GM12878 (cell line): ENCODE results near the gene ADCY5. TPM values are rescaled to one million over a fixed set of nuclear protein-coding genes. Genes with fewer than 3 reads are reported as not detected.

Source experiments
- ATAC-seq: fragments of 200-7000 bp; cut with Tn5 transposase; 3 replicates; pipeline ENCODE4 v1.9.1; 2020; ENCODE audit warnings: mild to moderate bottlenecking, moderate library complexity
- BruUV-seq: library from RNA; stranded (reverse); fragments of 400-500 nt; replicated peaks from 2 replicates; lab custom pipeline; 2021; lab: Mats Ljungman, UMichigan
- CTCF ChIA-PET: fragments of 300-600 bp; sonication (Branson Sonifier 250); formaldehyde crosslinking; extraction: SDS; loops from one replicate; lab custom pipeline; 2021; ENCODE audit warnings: inconsistent platforms; lab: Yijun Ruan, JAX
- POLR2A ChIA-PET: fragments of 350-600 bp; formaldehyde crosslinking; extraction: SDS; loops from one replicate; lab custom pipeline; 2021; ENCODE audit warnings: inconsistent platforms; lab: Charles Lee
- RAD21 ChIA-PET: fragments of 300-600 bp; sonication (Branson Sonifier 250); formaldehyde crosslinking; loops from one replicate; lab custom pipeline; 2023; ENCODE audit warnings: antibody characterized with exemption; ENCODE audit not compliant: unreplicated experiment; lab: Charles Lee
- SMC1A ChIA-PET: fragments of 300-600 bp; sonication (Branson Sonifier 250); formaldehyde crosslinking; loops from one replicate; lab custom pipeline; 2023; ENCODE audit not compliant: unreplicated experiment, uncharacterized antibody; lab: Charles Lee
- DNase-seq: peaks from one replicate; pipeline ENCODE4 v3.0.0-alpha.2; 2011; ENCODE audit warnings: low read depth, low spot score
- FAIRE-seq: peaks from 3 replicates; lab custom pipeline; 2011; peaks lifted over from hg19 to GRCh38; lab: Jason Lieb, UNC
- H2AFZ ChIP-seq: 2 replicates; pipeline ENCODE4 v1.6.0; 2011; ENCODE audit warnings: low read depth, low read length, control low read depth; ENCODE audit not compliant: control insufficient read depth
- H3K27ac ChIP-seq: 2 replicates; pipeline ENCODE4 v1.5.1; 2011; ENCODE audit warnings: control low read depth; ENCODE audit not compliant: control insufficient read depth, insufficient read depth
- H3K27me3 ChIP-seq, 2 experiments: replicated peaks in 1 of 2; 2 replicates each; pipeline versions ENCODE4 v1.6.0 to v1.6.1; 2011; ENCODE audit warnings: low read length in 1 of 2; ENCODE audit not compliant: control insufficient read depth in 2 of 2, insufficient read depth in 2 of 2
- H3K36me3 ChIP-seq, 2 experiments: 2 replicates each; pipeline ENCODE4 v1.5.1; 2011; ENCODE audit warnings: low read length in 1 of 2; ENCODE audit not compliant: control insufficient read depth in 2 of 2, insufficient read depth in 2 of 2
- H3K4me1 ChIP-seq: 2 replicates; pipeline ENCODE4 v1.6.1; 2011; ENCODE audit warnings: mild to moderate bottlenecking, low read length, moderate library complexity, mixed read lengths; ENCODE audit not compliant: control insufficient read depth, insufficient read depth
- H3K4me2 ChIP-seq: 2 replicates; pipeline ENCODE4 v1.6.0; 2011; ENCODE audit warnings: control low read depth; ENCODE audit not compliant: control insufficient read depth, insufficient read depth
- H3K4me3 ChIP-seq: fragments of 200-600 bp; sonication (generic); 2 replicates; pipeline ENCODE4 v1.5.1; 2016
- H3K79me2 ChIP-seq: 2 replicates; pipeline ENCODE4 v1.6.0; 2011; ENCODE audit warnings: low read length; ENCODE audit not compliant: control insufficient read depth, insufficient read depth
- H3K9ac ChIP-seq: 2 replicates; pipeline ENCODE4 v1.8.0; 2011; ENCODE audit warnings: low read length, control low read depth, mixed read lengths; ENCODE audit not compliant: control insufficient read depth, insufficient read depth
- H3K9me3 ChIP-seq: replicated peaks from 3 replicates; pipeline ENCODE4 v1.5.1; 2011; ENCODE audit warnings: mild to moderate bottlenecking, low read length; ENCODE audit not compliant: control insufficient read depth, insufficient read depth
- H4K20me1 ChIP-seq: 2 replicates; pipeline ENCODE4 v1.6.0; 2011; ENCODE audit not compliant: control insufficient read depth, insufficient read depth
- BMI1 ChIP-seq: fragments of 450-650 bp; IDR thresholded peaks from 2 replicates; pipeline ENCODE4 v1.6.1; 2016; ENCODE audit warnings: mild to moderate bottlenecking, moderate library complexity, borderline replicate concordance
- CTCF ChIP-seq, 3 experiments: IDR thresholded peaks in 2 of 3; conservative IDR thresholded peaks in 1 of 3; 2 replicates each; pipeline ENCODE4 v1.5.1; 2011; ENCODE audit warnings: low read depth in 3 of 3, low read length in 3 of 3, mild to moderate bottlenecking in 3 of 3, control low read depth in 2 of 3, moderate library complexity in 2 of 3, inconsistent platforms in 1 of 3, mixed read lengths in 1 of 3; ENCODE audit not compliant: control insufficient read depth in 2 of 3, insufficient read depth in 1 of 3; ENCODE audit errors: extremely low read depth in 1 of 3
- JUND ChIP-seq: IDR thresholded peaks from 2 replicates; pipeline ENCODE4 v1.6.1; 2012; ENCODE audit warnings: low read depth, mild to moderate bottlenecking, low read length, improper control_type of control experiment, moderate library complexity
- MTA3 ChIP-seq: IDR thresholded peaks from 2 replicates; pipeline ENCODE4 v1.6.1; 2012; ENCODE audit warnings: low read length, inconsistent platforms, borderline replicate concordance
- NFIC ChIP-seq: IDR thresholded peaks from 2 replicates; pipeline ENCODE4 v1.6.1; 2012; ENCODE audit warnings: low read depth, mild to moderate bottlenecking, inconsistent platforms, low read length, moderate library complexity
- NFYB ChIP-seq: IDR thresholded peaks from 2 replicates; pipeline ENCODE4 v1.6.1; 2011; ENCODE audit warnings: low read depth, mild to moderate bottlenecking, low read length, improper control_type of control experiment, moderate library complexity; ENCODE audit not compliant: insufficient read depth
- NR2C2 ChIP-seq: IDR thresholded peaks from 2 replicates; pipeline ENCODE4 v1.6.1; 2011; ENCODE audit warnings: borderline replicate concordance, low read depth; ENCODE audit not compliant: control insufficient read depth, insufficient read length
- RAD21 ChIP-seq: IDR thresholded peaks from 2 replicates; pipeline ENCODE4 v1.6.1; 2011; ENCODE audit warnings: mild to moderate bottlenecking, low read depth, low read length, moderate library complexity; ENCODE audit not compliant: insufficient read depth
- RB1 ChIP-seq: fragments of 450-650 bp; formaldehyde crosslinking; IDR thresholded peaks from 2 replicates; pipeline ENCODE4 v1.6.1; 2017; ENCODE audit warnings: mild to moderate bottlenecking, borderline replicate concordance
- RBBP5 ChIP-seq: fragments of 200-600 bp; sonication (generic); conservative IDR thresholded peaks from 2 replicates; pipeline ENCODE4 v1.6.1; 2016
- RELA ChIP-seq: fragments of 450-650 bp; IDR thresholded peaks from 2 replicates; pipeline ENCODE4 v1.8.0; 2014; ENCODE audit warnings: borderline replicate concordance; ENCODE audit not compliant: partially characterized antibody
- RFX5 ChIP-seq: IDR thresholded peaks from 2 replicates; pipeline ENCODE4 v1.6.1; 2011; ENCODE audit warnings: low read depth, low read length, improper control_type of control experiment
- SIN3A ChIP-seq: IDR thresholded peaks from 2 replicates; pipeline ENCODE4 v1.6.1; 2012; ENCODE audit warnings: low read depth, low read length, improper control_type of control experiment
- SIX5 ChIP-seq: IDR thresholded peaks from 2 replicates; pipeline ENCODE4 v1.6.1; 2011; ENCODE audit warnings: mild to moderate bottlenecking, low read depth, low read length, moderate library complexity; ENCODE audit not compliant: severe bottlenecking
- STAT1 ChIP-seq: fragments of 450-650 bp; conservative IDR thresholded peaks from 2 replicates; pipeline ENCODE4 v1.6.1; 2014; ENCODE audit warnings: antibody characterized with exemption, mild to moderate bottlenecking
- STAT3 ChIP-seq: IDR thresholded peaks from 2 replicates; pipeline ENCODE4 v1.6.1; 2011; ENCODE audit warnings: low read depth, low read length, improper control_type of control experiment
- TAF1 ChIP-seq: IDR thresholded peaks from 2 replicates; pipeline ENCODE4 v1.6.1; 2011; ENCODE audit warnings: mild to moderate bottlenecking, low read depth, low read length, borderline replicate concordance
- ZNF384 ChIP-seq: IDR thresholded peaks from 2 replicates; pipeline ENCODE4 v1.6.1; 2012; ENCODE audit warnings: low read depth, mild to moderate bottlenecking, low read length, improper control_type of control experiment, borderline replicate concordance
- ZNF592 ChIP-seq: fragments of 450-650 bp; IDR thresholded peaks from 2 replicates; pipeline ENCODE4 v1.6.1; 2017; ENCODE audit warnings: mild to moderate bottlenecking, moderate library complexity
- WGBS: methylation state at CpG from one replicate; pipeline ENCODE4 v1.1.6; 2016; ENCODE audit warnings: low lambda C conversion rate; ENCODE audit not compliant: insufficient replicate concordance, insufficient coverage; ENCODE audit errors: missing lambda C conversion rate; 5-methylcytosine and 5-hydroxymethylcytosine counted together
- in situ Hi-C: fragments of 300-500 bp; cut with MboI; formaldehyde crosslinking; loops from 9 replicates; pipeline ENCODE4 v1.14.3; 2018; ENCODE audit warnings: mixed read lengths
- intact Hi-C: fragments of 100-400 bp; cut with micrococcal nuclease; formaldehyde crosslinking; loops from one replicate; pipeline ENCODE4 v1.14.2; 2022; ENCODE audit not compliant: unreplicated experiment
- polyA plus RNA-seq, 11 experiments: library from polyadenylated mRNA; depleted of rRNA in 4 of 11; unstranded in 6 of 11; stranded (reverse) in 5 of 11; fragments of >200 nt; fragmentation: Nextera tagmentation in 4 of 11; fragmentation: Illumina TruSeq in 1 of 11; extraction: Ambion mirVana in 4 of 11; extraction: Trizol in 1 of 11; gene quantifications; 1 replicate in 1 of 11; 2 replicates in 10 of 11; pipeline versions ENCODE4 v1.2.1 to v1.2.3, GENCODE V29; 2011 to 2016; ENCODE audit warnings: inconsistent platforms in 2 of 11, missing spikeins in 2 of 11, low read depth in 1 of 11
- total RNA-seq, 4 experiments: library from RNA; depleted of rRNA in 3 of 4; stranded (reverse); fragments of >200 nt in 3 of 4; fragmentation: Illumina TruSeq in 1 of 4; extraction: Trizol in 1 of 4; gene quantifications; 2 replicates each; pipeline versions ENCODE4 v1.2.1 to v1.2.3, GENCODE V29; 2013 to 2021

The ADCY5 gene
- total and polyA plus RNA-seq, 10 of the 15 experiments (the other 5 are each of a cell fraction or from before 2014, with no cell fraction given): under 0.01 to 0.24 (median 0.02) TPM; not detected in 4

- intact Hi-C loops: no loop called here
- ATAC-seq (no peak), DNase-seq (no peak), FAIRE-seq (no peak)
- TF ChIP-seq MTA3: no peak
- no peak for TF ChIP-seq ZNF384
- no peak for TF ChIP-seq STAT1
- TF ChIP-seq SIX5: no peak
- TF ChIP-seq ZNF592: no peak
- TF ChIP-seq BMI1: no peak
- TF ChIP-seq JUND: no peak
- TF ChIP-seq RAD21: no peak
- TF ChIP-seq STAT3: no peak
- TF ChIP-seq RBBP5: no peak
- no peak for TF ChIP-seq SIN3A
- no peak for TF ChIP-seq RELA
- no peak for TF ChIP-seq NFIC
- no peak for TF ChIP-seq RB1
- TF ChIP-seq NFYB: no peak
- TF ChIP-seq TAF1: no peak
- no peak for TF ChIP-seq CTCF (IDR thresholded peaks at IDR 0.05 in 2 of 3, conservative IDR thresholded peaks at IDR 0.05 in 1 of 3; ENCODE audit: control insufficient read depth in 2 of 3, extremely low read depth in 1 of 3, insufficient read depth in 1 of 3, low read depth in 3 of 3, low read length in 3 of 3)
- TF ChIP-seq NR2C2: no peak
- TF ChIP-seq RFX5: no peak
- ChIA-PET POLR2A (no interaction called here), RAD21 (no interaction called here), SMC1A (no interaction called here), CTCF (no interaction called here)
- H3K27me3 ChIP-seq: peaks cover 0 to 5% of the 10 kb centered on the region in 2 experiments; a peak in 3 of 4 replicates
- no peaks in the 10 kb centered on the region for H4K20me1 ChIP-seq
- BruUV-seq: no TSS peak
- H3K79me2 ChIP-seq: no peaks in the 10 kb centered on the region
- no peak overlapping the region for H3K4me2 ChIP-seq
- H3K9ac ChIP-seq: no peak overlapping the region
- no peak overlapping the region for H3K27ac ChIP-seq
- in situ Hi-C loops: no loop called here
- no peak overlapping the region for H2AFZ ChIP-seq
- no peaks in the 10 kb centered on the region for H3K9me3 ChIP-seq
- no peaks in the 10 kb centered on the region for H3K4me1 ChIP-seq
- H3K4me3 ChIP-seq: no peak overlapping the region
- no peaks in the 10 kb centered on the region for H3K36me3 ChIP-seq
- WGBS: 25% methylated on average over 7 of the region's 8 CpGs
Observed at GRCh38 chr3:123424999-123425712, 23.7 kb downstream of the ADCY5 start.
